ENCODE results near the gene CEP192.
"Not testable (repeated sequence)": the region's sequence is repeated elsewhere in the genome, so short reads cannot be mapped to it uniquely, and the experiment has no call there.

CEP192 gene

GRCh38 chr18:12990967-12991820 is at the start of gene CEP192:
CEP192 (plus strand) TSS chr18:12991362; CDS start chr18:12999425, 8,063 bp downstream.
- peak; percentile 92 to 95 for DNase-seq (ENCODE audit: extremely low read depth in 1 of 2, low read depth in 1 of 2)

GRCh38 chr18:12943215-12943614 is 47.9 kb upstream of the CEP192 start:
- DNase-seq (ENCODE audit: extremely low read depth in 1 of 2, low read depth in 1 of 2): no peak

GRCh38 chr18:12944709-12945108 is 46.5 kb upstream of the CEP192 start:
- DNase-seq (ENCODE audit: extremely low read depth in 1 of 2, low read depth in 1 of 2): no peak

- DNase-seq (ENCODE audit: extremely low read depth in 1 of 2, low read depth in 1 of 2): no peak
Observed at GRCh38 chr18:12946549-12947284, 44.4 kb upstream of the CEP192 start.

GRCh38 chr18:12947285-12948049 is 43.7 kb upstream of the CEP192 start, which contains the start of gene SEH1L:
SEH1L (plus strand) TSS chr18:12948011; CDS start chr18:12948122, 111 bp downstream.
- DNase-seq (ENCODE audit: extremely low read depth in 1 of 2, low read depth in 1 of 2): peak; percentile 99

- DNase-seq (ENCODE audit: extremely low read depth in 1 of 2, low read depth in 1 of 2): peak; percentile 97 to 98
Observed at GRCh38 chr18:12948050-12948804, 42.9 kb upstream of the CEP192 start.

GRCh38 chr18:12958478-12958877 is 32.7 kb upstream of the CEP192 start:
- DNase-seq (ENCODE audit: extremely low read depth in 1 of 2, low read depth in 1 of 2): no peak

- DNase-seq (ENCODE audit: extremely low read depth in 1 of 2, low read depth in 1 of 2): no peak
Observed at GRCh38 chr18:12960395-12960794, 30.8 kb upstream of the CEP192 start.

GRCh38 chr18:12960853-12961397 is 30.2 kb upstream of the CEP192 start:
- no peak for DNase-seq (ENCODE audit: extremely low read depth in 1 of 2, low read depth in 1 of 2)

GRCh38 chr18:12963069-12963468 is 28.1 kb upstream of the CEP192 start:
- DNase-seq (ENCODE audit: extremely low read depth in 1 of 2, low read depth in 1 of 2): no peak

- DNase-seq (ENCODE audit: extremely low read depth in 1 of 2, low read depth in 1 of 2): no peak
Observed at GRCh38 chr18:12968115-12968514, 23.0 kb upstream of the CEP192 start.

- DNase-seq (ENCODE audit: extremely low read depth in 1 of 2, low read depth in 1 of 2): no peak
Observed at GRCh38 chr18:12968619-12969018, 22.5 kb upstream of the CEP192 start.

GRCh38 chr18:12973562-12974213 is 17.5 kb upstream of the CEP192 start:
- DNase-seq (ENCODE audit: extremely low read depth in 1 of 2, low read depth in 1 of 2): no peak

GRCh38 chr18:12975488-12975887 is 15.7 kb upstream of the CEP192 start:
- no peak for DNase-seq (ENCODE audit: extremely low read depth in 1 of 2, low read depth in 1 of 2)

GRCh38 chr18:12976305-12976704 is 14.9 kb upstream of the CEP192 start:
- DNase-seq (ENCODE audit: extremely low read depth in 1 of 2, low read depth in 1 of 2): no peak

- DNase-seq (ENCODE audit: extremely low read depth in 1 of 2, low read depth in 1 of 2): not testable (repeated sequence)
Observed at GRCh38 chr18:12980065-12980464, 11.1 kb upstream of the CEP192 start.

GRCh38 chr18:12989397-12990122 is 1.6 kb upstream of the CEP192 start:
- no peak for DNase-seq (ENCODE audit: extremely low read depth in 1 of 2, low read depth in 1 of 2)

GRCh38 chr18:12990123-12990475 is 1.1 kb upstream of the CEP192 start:
- DNase-seq (ENCODE audit: extremely low read depth in 1 of 2, low read depth in 1 of 2): no peak

- DNase-seq (ENCODE audit: extremely low read depth in 1 of 2, low read depth in 1 of 2): no peak
Observed at GRCh38 chr18:12990641-12990966, 558 bp upstream of the CEP192 start.
